HEK293 (cell line): ENCODE data around the gene STIP1.
A peak's percentile ranks its signal among the peaks of the same experiment; 100 is the strongest.

ENCODE experiments used
- CTCF ChIA-PET: fragments of 350-600 bp; formaldehyde crosslinking; extraction: SDS; loops from one replicate; lab custom pipeline; 2021; ENCODE audit warnings: antibody characterized with exemption; lab: Yijun Ruan, JAX
- POLR2A ChIA-PET: fragments of 300-600 bp; formaldehyde crosslinking; extraction: SDS; loops from one replicate; lab custom pipeline; 2020; ENCODE audit warnings: antibody characterized with exemption, inconsistent platforms; lab: Yijun Ruan, JAX
- H3K27ac ChIP-seq: fragments of 200-500 bp; sonication (Bioruptor generic); 2 replicates; pipeline ENCODE4 v1.5.1; 2014; ENCODE audit warnings: low read depth, low read length, control low read depth, inconsistent platforms; ENCODE audit errors: extremely low read depth
- H3K36me3 ChIP-seq, 2 experiments: fragments of 200-500 bp in 1 of 2; sonication (Bioruptor generic) in 1 of 2; 1 replicate in 1 of 2; 2 replicates in 1 of 2; pipeline ENCODE4 v1.5.1; 2014 to 2017; ENCODE audit warnings: inconsistent platforms in 2 of 2, low read length in 2 of 2; ENCODE audit not compliant: control insufficient read depth in 2 of 2, insufficient read depth in 1 of 2
- H3K4me1 ChIP-seq: fragments of 200-500 bp; sonication (Bioruptor generic); 2 replicates; pipeline ENCODE4 v1.5.1; 2014; ENCODE audit warnings: mild to moderate bottlenecking, low read length, inconsistent platforms; ENCODE audit not compliant: control insufficient read depth, insufficient read depth
- H3K4me3 ChIP-seq: 2 replicates; pipeline ENCODE4 v1.5.1; 2011; ENCODE audit warnings: low read depth, mild to moderate bottlenecking, control low read depth, low read length, moderate library complexity
- H3K9me3 ChIP-seq: fragments of 200-500 bp; sonication (Bioruptor generic); 2 replicates; pipeline ENCODE4 v1.5.1; 2014; ENCODE audit warnings: low read depth, low read length, inconsistent platforms; ENCODE audit not compliant: control insufficient read depth, insufficient read depth
- EGR2 ChIP-seq: fragments of 450-650 bp; formaldehyde crosslinking; IDR thresholded peaks from 2 replicates; pipeline ENCODE4 v1.5.1; 2016; ENCODE audit warnings: low read depth, missing biosample characterization, missing genetic modification characterization
- WT1 ChIP-seq: fragments of 450-650 bp; formaldehyde crosslinking; IDR thresholded peaks from 2 replicates; pipeline ENCODE4 v1.5.1; 2016; ENCODE audit warnings: missing biosample characterization, missing genetic modification characterization
- ZBTB20 ChIP-seq: fragments of 450-650 bp; formaldehyde crosslinking; IDR thresholded peaks from 2 replicates; pipeline ENCODE4 v1.5.1; 2016; ENCODE audit warnings: missing biosample characterization, missing genetic modification characterization
- ZIC2 ChIP-seq: fragments of 450-650 bp; formaldehyde crosslinking; IDR thresholded peaks from 2 replicates; pipeline ENCODE4 v1.5.1; 2016; ENCODE audit warnings: missing biosample characterization, missing genetic modification characterization
- ZNF174 ChIP-seq: fragments of 450-650 bp; formaldehyde crosslinking; IDR thresholded peaks from 2 replicates; pipeline ENCODE4 v1.5.0; 2017; ENCODE audit warnings: missing biosample characterization, mild to moderate bottlenecking, missing genetic modification characterization
- ZNF184 ChIP-seq: fragments of 450-650 bp; IDR thresholded peaks from 2 replicates; pipeline ENCODE4 v1.5.1; 2018; ENCODE audit warnings: missing biosample characterization, mild to moderate bottlenecking, missing genetic modification characterization
- ZNF202 ChIP-seq: fragments of 450-650 bp; formaldehyde crosslinking; IDR thresholded peaks from 2 replicates; pipeline ENCODE4 v1.5.1; 2016; ENCODE audit warnings: missing biosample characterization, missing genetic modification characterization, borderline replicate concordance
- ZNF239 ChIP-seq: fragments of 450-650 bp; formaldehyde crosslinking; IDR thresholded peaks from 2 replicates; pipeline ENCODE4 v1.5.1; 2016; ENCODE audit warnings: missing biosample characterization, missing genetic modification characterization
- ZNF280D ChIP-seq: fragments of 450-650 bp; formaldehyde crosslinking; IDR thresholded peaks from 2 replicates; pipeline ENCODE4 v1.5.1; 2016; ENCODE audit warnings: missing biosample characterization, missing genetic modification characterization
- ZNF292 ChIP-seq: fragments of 450-650 bp; formaldehyde crosslinking; IDR thresholded peaks from 2 replicates; pipeline ENCODE4 v1.5.1; 2016; ENCODE audit warnings: low read depth, missing biosample characterization, missing genetic modification characterization, borderline replicate concordance
- ZNF394 ChIP-seq: fragments of 450-650 bp; formaldehyde crosslinking; IDR thresholded peaks from 2 replicates; pipeline ENCODE4 v1.5.1; 2016; ENCODE audit warnings: missing biosample characterization, missing genetic modification characterization, mild to moderate bottlenecking, moderate library complexity, borderline replicate concordance
- ZNF416 ChIP-seq: fragments of 450-650 bp; formaldehyde crosslinking; IDR thresholded peaks from 2 replicates; pipeline ENCODE4 v1.5.1; 2016; ENCODE audit warnings: missing biosample characterization, missing genetic modification characterization
- ZNF426 ChIP-seq: fragments of 450-650 bp; formaldehyde crosslinking; IDR thresholded peaks from 2 replicates; pipeline ENCODE4 v1.5.1; 2017; ENCODE audit warnings: missing biosample characterization, missing genetic modification characterization, mild to moderate bottlenecking, inconsistent platforms, moderate library complexity
- ZNF473 ChIP-seq: fragments of 450-650 bp; formaldehyde crosslinking; IDR thresholded peaks from 2 replicates; pipeline ENCODE4 v1.5.1; 2017; ENCODE audit warnings: missing biosample characterization, missing genetic modification characterization
- ZNF560 ChIP-seq: fragments of 450-650 bp; formaldehyde crosslinking; IDR thresholded peaks from 2 replicates; pipeline ENCODE4 v1.5.1; 2017; ENCODE audit warnings: missing biosample characterization, missing genetic modification characterization, borderline replicate concordance
- ZSCAN23 ChIP-seq: fragments of 450-650 bp; formaldehyde crosslinking; IDR thresholded peaks from 2 replicates; pipeline ENCODE4 v1.5.1; 2016; ENCODE audit warnings: missing biosample characterization, missing genetic modification characterization
- TF ChIP-seq, protein P1 (sequence below): sonication (generic); formaldehyde crosslinking; IDR thresholded peaks from 2 replicates; pipeline ENCODE4 v1.8.1; 2022; ENCODE audit warnings: mild to moderate bottlenecking, moderate library complexity, missing genetic modification reagents
- TF ChIP-seq, protein P2 (sequence below): fragments of 450-650 bp; formaldehyde crosslinking; IDR thresholded peaks from 2 replicates; pipeline ENCODE4 v1.5.1; 2016; ENCODE audit warnings: missing biosample characterization, missing genetic modification characterization, borderline replicate concordance
- TF ChIP-seq, protein P3 (sequence below): fragments of 450-650 bp; formaldehyde crosslinking; IDR thresholded peaks from 2 replicates; pipeline ENCODE4 v1.5.1; 2016; ENCODE audit warnings: missing biosample characterization, missing genetic modification characterization, borderline replicate concordance

The STIP1 gene

DNA sequence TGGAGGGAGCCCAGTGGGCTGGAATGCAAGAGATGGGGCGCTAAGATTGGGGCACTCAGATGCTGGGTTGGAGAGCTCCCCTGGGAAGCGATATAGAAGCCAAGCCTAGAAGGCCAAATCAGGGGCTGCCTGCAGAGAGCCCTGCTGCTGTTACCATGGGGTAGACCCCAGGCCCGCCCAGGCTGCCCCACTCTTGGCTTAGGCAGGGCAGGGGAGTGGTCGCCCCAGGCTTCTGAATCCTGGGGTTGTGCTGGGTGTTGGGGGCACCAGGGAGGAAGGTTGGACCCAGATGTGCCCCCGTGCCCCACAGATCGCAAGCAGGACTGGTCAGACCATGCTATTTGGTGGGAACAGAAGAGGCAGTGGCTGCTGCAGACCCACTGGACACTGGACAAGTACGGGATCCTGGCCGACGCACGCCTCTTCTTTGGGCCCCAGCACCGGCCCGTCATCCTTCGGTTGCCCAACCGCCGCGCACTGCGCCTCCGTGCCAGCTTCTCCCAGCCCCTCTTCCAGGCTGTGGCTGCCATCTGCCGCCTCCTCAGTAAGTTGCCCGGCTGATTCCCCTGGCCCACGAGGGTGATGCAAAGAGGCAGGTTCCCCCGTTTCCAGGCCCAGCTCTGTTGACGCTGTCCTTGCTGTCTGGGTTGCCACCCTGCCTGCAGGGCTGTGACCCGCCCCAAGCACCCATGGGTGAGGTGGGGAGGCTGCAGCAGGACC, 24.5 kb downstream of the STIP1 start:
- Histone ChIP-seq H3K27ac (no peak overlapping the region), H3K4me1 (no peaks in the 10 kb centered on the region), H3K9me3 (no peaks in the 10 kb centered on the region), H3K36me3 (peaks cover 0 to 19% of the 10 kb centered on the region in 2 experiments; a peak in 1 of 3 replicates), H3K4me3 (no peak overlapping the region)
- no peak for TF ChIP-seq ZNF239 (tag by site-specific recombination)
- TF ChIP-seq ZIC2, result peak; percentile 73
- CTCF ChIA-PET, result interaction anchor here (0.7 to 1.2 kb wide), 2 partner anchors 90 to 1520 kb away, joined by 3 read pairs; partner anchors contain the start of gene CATSPERZ
- POLR2A ChIA-PET, result interaction anchor here (0.5 to 1.1 kb wide), 3 partner anchors 9 to 93 kb away, joined by 3 to 5 read pairs (median 4); no protein-coding TSS in a partner anchor

DNA sequence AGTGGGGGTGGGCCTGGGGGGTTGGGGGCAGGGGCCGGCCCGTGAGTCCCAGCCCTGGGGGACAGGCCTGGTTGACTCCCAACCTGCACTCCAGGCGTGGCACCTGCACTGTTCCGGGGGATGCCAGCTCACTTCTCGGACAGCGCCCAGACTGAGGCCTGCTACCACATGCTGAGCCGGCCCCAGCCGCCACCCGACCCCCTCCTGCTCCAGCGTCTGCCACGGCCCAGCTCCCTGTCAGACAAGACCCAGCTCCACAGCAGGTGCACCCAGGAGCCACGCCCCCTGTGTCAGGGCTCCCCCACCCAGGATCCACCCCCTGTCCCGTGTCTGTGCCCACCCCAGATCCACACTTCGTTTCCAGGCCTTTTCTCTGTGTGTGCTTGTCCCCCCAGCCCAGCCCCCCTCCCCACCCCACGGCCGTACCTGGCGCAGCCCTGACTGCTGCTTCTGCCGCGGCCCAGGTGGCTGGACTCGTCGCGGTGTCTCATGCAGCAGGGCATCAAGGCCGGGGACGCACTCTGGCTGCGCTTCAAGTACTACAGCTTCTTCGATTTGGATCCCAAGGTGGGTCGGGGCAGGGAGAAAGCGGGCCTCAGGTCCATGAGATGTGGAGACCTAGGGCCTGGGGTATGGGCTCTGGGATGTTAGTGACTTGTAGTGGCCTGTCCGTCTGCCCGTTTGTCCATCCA, 25.4 kb downstream of the STIP1 start:
- CTCF ChIA-PET, result interaction anchor here (0.8 to 1.5 kb wide), 2 partner anchors 25 to 34 kb away, joined by 3 read pairs; partner anchors contain the start of gene STIP1
- no peaks in the 10 kb centered on the region for H3K9me3 ChIP-seq
- no peak overlapping the region for H3K27ac ChIP-seq
- no peaks in the 10 kb centered on the region for H3K4me1 ChIP-seq
- peaks cover 0 to 11% of the 10 kb centered on the region in 2 experiments; a peak in 1 of 3 replicates for H3K36me3 ChIP-seq
- no peak overlapping the region for H3K4me3 ChIP-seq
- POLR2A ChIA-PET, result interaction anchor here (1.1 to 2.1 kb wide), 2 partner anchors 11 to 26 kb away, joined by 5 read pairs; partner anchors contain the start of gene STIP1
- TF ChIP-seq ZIC2 (peak; percentile 60), ZNF394 (no peak)

DNA sequence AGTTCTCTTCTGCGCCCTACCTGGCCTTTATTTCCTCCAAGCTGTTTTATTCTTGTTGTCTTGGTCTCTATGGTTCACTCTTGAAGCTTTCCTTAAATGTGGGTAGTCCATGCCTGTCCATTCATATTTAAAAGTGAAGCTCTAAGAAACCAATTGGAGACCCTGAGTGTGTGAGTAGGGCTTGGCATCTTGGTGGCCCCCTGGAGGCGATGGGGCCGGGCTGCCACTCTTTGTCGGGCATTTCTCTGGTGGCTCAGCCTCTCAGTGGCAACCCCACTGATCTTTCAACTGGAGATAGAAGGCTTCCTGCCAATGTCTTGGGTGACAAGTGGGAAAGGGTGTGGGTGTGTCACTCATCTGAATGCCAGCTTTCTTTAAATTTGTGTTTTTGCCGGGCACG, 30.9 kb downstream of the STIP1 start:
- H3K27ac ChIP-seq, result no peak overlapping the region
- CTCF ChIA-PET, result interaction anchor here (0.5 to 5.2 kb wide), 6 partner anchors 12 to 969 kb away, joined by 3 to 37 read pairs (median 4); partner anchors contain the start of gene FERMT3
- POLR2A ChIA-PET, result interaction anchor here (1.4 to 1.5 kb wide), 2 partner anchors 9 to 31 kb away, joined by 6 read pairs; partner anchors contain the start of genes NUDT22, STIP1 and TRPT1
- H3K4me3 ChIP-seq, result no peak overlapping the region
- peaks cover 0 to 9% of the 10 kb centered on the region in 2 experiments; a peak in 1 of 3 replicates for H3K36me3 ChIP-seq
- no peaks in the 10 kb centered on the region for H3K9me3 ChIP-seq
- H3K4me1 ChIP-seq, result no peaks in the 10 kb centered on the region
- TF ChIP-seq ZNF280D, result no peak
- no peak for TF ChIP-seq ZNF184 (tag by site-specific recombination)
- no peak for TF ChIP-seq EGR2
- TF ChIP-seq ZBTB20 (tag by site-specific recombination), result no peak
- no peak for TF ChIP-seq ZNF174 (tag by site-specific recombination)
- TF ChIP-seq WT1, result no peak
- TF ChIP-seq ZNF416 (tag by site-specific recombination), result no peak
- TF ChIP-seq, protein P1, sequence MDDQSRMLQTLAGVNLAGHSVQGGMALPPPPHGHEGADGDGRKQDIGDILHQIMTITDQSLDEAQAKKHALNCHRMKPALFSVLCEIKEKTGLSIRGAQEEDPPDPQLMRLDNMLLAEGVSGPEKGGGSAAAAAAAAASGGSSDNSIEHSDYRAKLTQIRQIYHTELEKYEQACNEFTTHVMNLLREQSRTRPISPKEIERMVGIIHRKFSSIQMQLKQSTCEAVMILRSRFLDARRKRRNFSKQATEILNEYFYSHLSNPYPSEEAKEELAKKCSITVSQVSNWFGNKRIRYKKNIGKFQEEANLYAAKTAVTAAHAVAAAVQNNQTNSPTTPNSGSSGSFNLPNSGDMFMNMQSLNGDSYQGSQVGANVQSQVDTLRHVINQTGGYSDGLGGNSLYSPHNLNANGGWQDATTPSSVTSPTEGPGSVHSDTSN, result no peak
- no peak for TF ChIP-seq ZNF426 (tag by site-specific recombination)
- TF ChIP-seq ZNF292 (tag by site-specific recombination), result no peak
- TF ChIP-seq, protein P2, sequence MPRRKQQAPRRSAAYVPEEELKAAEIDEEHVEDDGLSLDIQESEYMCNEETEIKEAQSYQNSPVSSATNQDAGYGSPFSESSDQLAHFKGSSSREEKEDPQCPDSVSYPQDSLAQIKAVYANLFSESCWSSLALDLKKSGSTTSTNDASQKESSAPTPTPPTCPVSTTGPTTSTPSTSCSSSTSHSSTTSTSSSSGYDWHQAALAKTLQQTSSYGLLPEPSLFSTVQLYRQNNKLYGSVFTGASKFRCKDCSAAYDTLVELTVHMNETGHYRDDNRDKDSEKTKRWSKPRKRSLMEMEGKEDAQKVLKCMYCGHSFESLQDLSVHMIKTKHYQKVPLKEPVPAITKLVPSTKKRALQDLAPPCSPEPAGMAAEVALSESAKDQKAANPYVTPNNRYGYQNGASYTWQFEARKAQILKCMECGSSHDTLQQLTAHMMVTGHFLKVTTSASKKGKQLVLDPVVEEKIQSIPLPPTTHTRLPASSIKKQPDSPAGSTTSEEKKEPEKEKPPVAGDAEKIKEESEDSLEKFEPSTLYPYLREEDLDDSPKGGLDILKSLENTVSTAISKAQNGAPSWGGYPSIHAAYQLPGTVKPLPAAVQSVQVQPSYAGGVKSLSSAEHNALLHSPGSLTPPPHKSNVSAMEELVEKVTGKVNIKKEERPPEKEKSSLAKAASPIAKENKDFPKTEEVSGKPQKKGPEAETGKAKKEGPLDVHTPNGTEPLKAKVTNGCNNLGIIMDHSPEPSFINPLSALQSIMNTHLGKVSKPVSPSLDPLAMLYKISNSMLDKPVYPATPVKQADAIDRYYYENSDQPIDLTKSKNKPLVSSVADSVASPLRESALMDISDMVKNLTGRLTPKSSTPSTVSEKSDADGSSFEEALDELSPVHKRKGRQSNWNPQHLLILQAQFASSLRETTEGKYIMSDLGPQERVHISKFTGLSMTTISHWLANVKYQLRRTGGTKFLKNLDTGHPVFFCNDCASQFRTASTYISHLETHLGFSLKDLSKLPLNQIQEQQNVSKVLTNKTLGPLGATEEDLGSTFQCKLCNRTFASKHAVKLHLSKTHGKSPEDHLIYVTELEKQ (tag by site-specific recombination), result no peak
- TF ChIP-seq, protein P3, sequence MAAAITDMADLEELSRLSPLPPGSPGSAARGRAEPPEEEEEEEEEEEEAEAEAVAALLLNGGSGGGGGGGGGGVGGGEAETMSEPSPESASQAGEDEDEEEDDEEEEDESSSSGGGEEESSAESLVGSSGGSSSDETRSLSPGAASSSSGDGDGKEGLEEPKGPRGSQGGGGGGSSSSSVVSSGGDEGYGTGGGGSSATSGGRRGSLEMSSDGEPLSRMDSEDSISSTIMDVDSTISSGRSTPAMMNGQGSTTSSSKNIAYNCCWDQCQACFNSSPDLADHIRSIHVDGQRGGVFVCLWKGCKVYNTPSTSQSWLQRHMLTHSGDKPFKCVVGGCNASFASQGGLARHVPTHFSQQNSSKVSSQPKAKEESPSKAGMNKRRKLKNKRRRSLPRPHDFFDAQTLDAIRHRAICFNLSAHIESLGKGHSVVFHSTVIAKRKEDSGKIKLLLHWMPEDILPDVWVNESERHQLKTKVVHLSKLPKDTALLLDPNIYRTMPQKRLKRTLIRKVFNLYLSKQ (tag by site-specific recombination), result no peak
- no peak for TF ChIP-seq ZNF560
- no peak for TF ChIP-seq ZNF202 (tag by site-specific recombination)
- TF ChIP-seq ZSCAN23 (tag by site-specific recombination), result no peak
- TF ChIP-seq ZNF473 (tag by site-specific recombination), result no peak
